K562 (cell line): Measurements from ENCODE around the gene PIK3R1. TPM values are rescaled to one million over a fixed set of nuclear protein-coding genes. Genes with fewer than 3 reads are reported as not detected.
A peak's percentile ranks its signal among the peaks of the same experiment; 100 is the strongest.

Experiments used
- ARNT ChIP-seq, 2 experiments: fragments of 450-650 bp; IDR thresholded peaks; 2 replicates each; pipeline ENCODE4 v1.6.1; 2016; ENCODE audit warnings: mild to moderate bottlenecking in 1 of 2
- ATF4 ChIP-seq: fragments of 450-650 bp; formaldehyde crosslinking; IDR thresholded peaks from 2 replicates; pipeline ENCODE4 v1.4.0; 2022; ENCODE audit warnings: mild to moderate bottlenecking, moderate library complexity
- CBFA2T2 ChIP-seq: fragments of 450-650 bp; conservative IDR thresholded peaks from 2 replicates; pipeline ENCODE4 v1.6.1; 2017; ENCODE audit warnings: mild to moderate bottlenecking
- CEBPG ChIP-seq, 3 experiments: fragments of 200-800 bp in 1 of 3; sonication (Bioruptor generic) in 1 of 3; sonication (generic) in 1 of 3; formaldehyde crosslinking in 1 of 3; IDR thresholded peaks in 2 of 3; conservative IDR thresholded peaks in 1 of 3; 2 replicates each; pipeline versions ENCODE4 v1.6.1 to v1.8.0; 2016 to 2022; ENCODE audit warnings: missing compliant biosample characterization in 2 of 3, missing genetic modification characterization in 2 of 3, mild to moderate bottlenecking in 1 of 3, missing genetic modification reagents in 1 of 3
- CHD4 ChIP-seq: fragments of 200-600 bp; sonication (generic); IDR thresholded peaks from 3 replicates; pipeline ENCODE4 v1.6.1; 2012; ENCODE audit warnings: low read depth, mild to moderate bottlenecking, mixed read lengths, low read length, inconsistent platforms; ENCODE audit not compliant: insufficient read depth, insufficient replicate concordance, poor library complexity, severe bottlenecking
- CTBP1 ChIP-seq: fragments of 450-650 bp; IDR thresholded peaks from 2 replicates; pipeline ENCODE4 v1.6.1; 2016; ENCODE audit warnings: borderline replicate concordance
- EGR1 ChIP-seq: fragments of 450-650 bp; conservative IDR thresholded peaks from 2 replicates; pipeline ENCODE4 v1.6.1; 2017; ENCODE audit warnings: mild to moderate bottlenecking
- HNRNPH1 ChIP-seq: fragments of 200-400 bp; formaldehyde crosslinking; optimal IDR thresholded peaks from 2 replicates; pipeline ENCODE3; 2017; ENCODE audit warnings: low read depth, mild to moderate bottlenecking, low read length, moderate library complexity
- ILF3 ChIP-seq: fragments of 450-650 bp; IDR thresholded peaks from 2 replicates; pipeline ENCODE4 v1.6.1; 2018; ENCODE audit warnings: antibody characterized with exemption, mild to moderate bottlenecking, moderate library complexity, borderline replicate concordance
- KHSRP ChIP-seq: fragments of 450-650 bp; IDR thresholded peaks from 2 replicates; pipeline ENCODE4 v1.6.1; 2017
- KLF13 ChIP-seq: fragments of 450-650 bp; IDR thresholded peaks from 2 replicates; pipeline ENCODE4 v1.6.1; 2016; ENCODE audit warnings: missing genetic modification characterization, low read depth, mild to moderate bottlenecking, missing compliant biosample characterization, moderate library complexity, borderline replicate concordance
- PPARD ChIP-seq: fragments of 250-450 bp; sonication (Bioruptor Pico); IDR thresholded peaks from 2 replicates; pipeline ENCODE4 v1.8.0; 2022; ENCODE audit warnings: inconsistent platforms, mild to moderate bottlenecking, moderate library complexity
- RAD21 ChIP-seq, 2 experiments: fragments of 250-450 bp in 1 of 2; fragments of 450-650 bp in 1 of 2; sonication (Bioruptor Pico) in 1 of 2; formaldehyde crosslinking in 1 of 2; IDR thresholded peaks in 1 of 2; conservative IDR thresholded peaks in 1 of 2; 2 replicates each; pipeline versions ENCODE4 v1.4.0 to v1.8.0; 2020 to 2022; ENCODE audit warnings: mild to moderate bottlenecking in 2 of 2, moderate library complexity in 1 of 2
- RBM15 ChIP-seq: fragments of 200-400 bp; formaldehyde crosslinking; IDR thresholded peaks from 2 replicates; pipeline ENCODE4 v1.6.1; 2018; ENCODE audit warnings: mild to moderate bottlenecking, low read length, moderate library complexity; ENCODE audit not compliant: insufficient read depth
- RBM17 ChIP-seq: fragments of 200-400 bp; formaldehyde crosslinking; IDR thresholded peaks from 2 replicates; pipeline ENCODE4 v1.6.1; 2017; ENCODE audit warnings: low read depth, mild to moderate bottlenecking, low read length, borderline replicate concordance
- RCOR1 ChIP-seq, 2 experiments: IDR thresholded peaks; 2 replicates each; pipeline ENCODE4 v1.6.1; 2012; ENCODE audit warnings: low read depth in 2 of 2, low read length in 2 of 2, borderline replicate concordance in 1 of 2, improper control_type of control experiment in 1 of 2
- SNRNP70 ChIP-seq: fragments of 200-400 bp; formaldehyde crosslinking; optimal IDR thresholded peaks from 2 replicates; pipeline ENCODE3; 2017; ENCODE audit warnings: low read depth, low read length
- TAF15 ChIP-seq: fragments of 200-400 bp; formaldehyde crosslinking; IDR thresholded peaks from 2 replicates; pipeline ENCODE4 v1.6.1; 2017; ENCODE audit warnings: mild to moderate bottlenecking, low read depth, low read length, moderate library complexity
- TAF9B ChIP-seq: fragments of 450-650 bp; IDR thresholded peaks from 2 replicates; pipeline ENCODE4 v1.6.1; 2018; ENCODE audit warnings: mild to moderate bottlenecking; ENCODE audit not compliant: partially characterized antibody
- TEAD4 ChIP-seq, 2 experiments: sonication (generic) in 1 of 2; formaldehyde crosslinking in 1 of 2; IDR thresholded peaks; 2 replicates each; pipeline versions ENCODE4 v1.6.1 to v1.8.0; 2012 to 2022; ENCODE audit warnings: borderline replicate concordance in 1 of 2, inconsistent platforms in 1 of 2, low read length in 1 of 2, mild to moderate bottlenecking in 1 of 2, missing genetic modification reagents in 1 of 2
- TRIM28 ChIP-seq: fragments of 450-650 bp; IDR thresholded peaks from 2 replicates; pipeline ENCODE4 v1.6.1; 2017
- ZNF143 ChIP-seq: sonication (generic); formaldehyde crosslinking; IDR thresholded peaks from 2 replicates; pipeline ENCODE4 v1.9.0; 2022; ENCODE audit warnings: mild to moderate bottlenecking, missing genetic modification reagents
- ZNF3 ChIP-seq: fragments of 250-450 bp; sonication (Bioruptor Pico); IDR thresholded peaks from 2 replicates; pipeline ENCODE4 v1.5.0; 2021; ENCODE audit warnings: mild to moderate bottlenecking, moderate library complexity
- polyA plus RNA-seq, 8 experiments: library from polyadenylated mRNA; depleted of rRNA in 4 of 8; stranded (reverse) in 5 of 8; unstranded in 3 of 8; fragments of >200 nt; fragmentation: Nextera tagmentation in 2 of 8; fragmentation: Illumina TruSeq in 1 of 8; extraction: Ambion mirVana in 2 of 8; extraction: Trizol in 1 of 8; gene quantifications; 2 replicates each; pipeline versions ENCODE4 v1.2.1 to v1.2.3, GENCODE V29; 2011 to 2014; ENCODE audit warnings: inconsistent platforms in 1 of 8, missing spikeins in 1 of 8
- total RNA-seq, 7 experiments: library from RNA; depleted of rRNA in 6 of 7; stranded (reverse); fragments of >200 nt in 6 of 7; fragmentation: Illumina TruSeq in 2 of 7; extraction: Trizol in 2 of 7; gene quantifications; 2 replicates each; pipeline versions ENCODE4 v1.2.1 to v1.2.3, GENCODE V29; 2011 to 2021; ENCODE audit warnings: low replicate concordance in 1 of 7
- TF ChIP-seq, protein P1 (sequence below): sonication (generic); formaldehyde crosslinking; IDR thresholded peaks from 2 replicates; pipeline ENCODE4 v1.8.0; 2022; ENCODE audit warnings: missing genetic modification reagents, mild to moderate bottlenecking, moderate library complexity, borderline replicate concordance

PIK3R1 gene
- total and polyA plus RNA-seq, 9 of the 15 experiments (the other 6 are each of a cell fraction or from before 2014, with no cell fraction given) = 1.1 to 9.7 (median 4.8) TPM

- TF ChIP-seq ATF4 (CRISPR knock-in tag) = no peak
- TF ChIP-seq RAD21 (CRISPR knock-in tag; conservative IDR thresholded peaks at IDR 0.05 in 1 of 2, IDR thresholded peaks at IDR 0.05 in 1 of 2) = 0 out of 4 replicates have a peak, but pooled peaks of 1 of the 2 experiments have one; percentile 17
- no peak for TF ChIP-seq ZNF3 (CRISPR knock-in tag)
- TF ChIP-seq TRIM28 = no peak
- TF ChIP-seq EGR1 = no peak
- no peak for TF ChIP-seq PPARD
- TF ChIP-seq CBFA2T2 = peak; percentile 52
- TF ChIP-seq RBM17 = no peak
- no peak for TF ChIP-seq CEBPG (CRISPR knock-in tag; IDR thresholded peaks at IDR 0.05)
- peak in 1 of 2 experiments; percentile 17; a peak in 1 of 4 replicates for TF ChIP-seq CEBPG (tag; conservative IDR thresholded peaks at IDR 0.05 in 1 of 2, IDR thresholded peaks at IDR 0.05 in 1 of 2)
- TF ChIP-seq CHD4 = no peak
- no peak for TF ChIP-seq CTBP1
- TF ChIP-seq ZNF143 (CRISPR knock-in tag) = no peak
- TF ChIP-seq RBM15 = no peak
- TF ChIP-seq, protein P1, sequence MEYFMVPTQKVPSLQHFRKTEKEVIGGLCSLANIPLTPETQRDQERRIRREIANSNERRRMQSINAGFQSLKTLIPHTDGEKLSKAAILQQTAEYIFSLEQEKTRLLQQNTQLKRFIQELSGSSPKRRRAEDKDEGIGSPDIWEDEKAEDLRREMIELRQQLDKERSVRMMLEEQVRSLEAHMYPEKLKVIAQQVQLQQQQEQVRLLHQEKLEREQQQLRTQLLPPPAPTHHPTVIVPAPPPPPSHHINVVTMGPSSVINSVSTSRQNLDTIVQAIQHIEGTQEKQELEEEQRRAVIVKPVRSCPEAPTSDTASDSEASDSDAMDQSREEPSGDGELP (CRISPR knock-in tag) = no peak
- TF ChIP-seq ILF3 = no peak
- TF ChIP-seq RCOR1 (IDR thresholded peaks at IDR 0.05; ENCODE audit: borderline replicate concordance in 1 of 2, low read depth in 2 of 2, low read length in 2 of 2) = peak; percentile 19 to 40; a peak in 2 of 4 replicates
- TF ChIP-seq KLF13 (tag) = no peak
- TF ChIP-seq ARNT (IDR thresholded peaks at IDR 0.05) = no peak
- no peak for TF ChIP-seq HNRNPH1
- peak; percentile 59; the same call in 1 of the 2 replicates for TF ChIP-seq TEAD4 (IDR thresholded peaks at IDR 0.05; ENCODE audit: low read length)
- TF ChIP-seq TEAD4 (CRISPR knock-in tag; IDR thresholded peaks at IDR 0.05; ENCODE audit: borderline replicate concordance) = no peak
- no peak for TF ChIP-seq TAF9B
- no peak for TF ChIP-seq SNRNP70
- TF ChIP-seq TAF15 = no peak
- TF ChIP-seq KHSRP = no peak
These were observed 74.7 kb downstream of the PIK3R1 start (continued) for GRCh38 chr5:68290260-68290674.
